DMS53 treated with DMSO at 0.1 percent for 48 hours (cell line): ENCODE data around the gene TMEM222.
A peak's percentile ranks its signal among the peaks of the same experiment; 100 is the strongest.

ENCODE experiments used
- DNase-seq: peaks from one replicate; lab custom pipeline; 2025; ENCODE audit not compliant: unreplicated experiment; lab: John Stamatoyannopoulos, UW

The TMEM222 gene

GRCh38 chr1:27306071-27306470, 15.9 kb upstream of the TMEM222 start:
- no peak for DNase-seq

- no peak for DNase-seq
Observed at GRCh38 chr1:27306892-27307761, 14.8 kb upstream of the TMEM222 start.

GRCh38 chr1:27307874-27308598, 13.9 kb upstream of the TMEM222 start:
- DNase-seq: no peak

GRCh38 chr1:27314169-27314568, 7.8 kb upstream of the TMEM222 start:
- no peak for DNase-seq

DNA sequence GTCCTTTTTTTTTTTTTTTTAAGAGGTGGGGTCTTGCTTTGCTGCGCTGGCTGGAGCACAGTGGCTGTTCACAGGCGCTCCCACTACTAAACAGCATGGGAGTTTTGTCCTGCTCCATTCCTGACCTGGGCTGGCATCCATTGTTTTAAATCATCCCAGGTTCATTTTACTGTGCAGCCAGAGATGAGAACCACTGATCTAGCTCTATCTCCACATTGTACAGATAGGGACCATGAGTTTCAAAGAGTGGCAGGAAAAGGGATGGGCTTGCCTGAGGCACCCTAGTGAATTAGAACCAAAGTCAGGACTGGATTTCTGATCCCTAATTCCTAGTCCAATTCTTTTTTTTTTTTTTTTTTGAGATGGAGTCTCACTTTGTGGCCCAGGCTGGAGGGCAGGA, 7.2 kb upstream of the TMEM222 start:
- no peak for DNase-seq

DNA sequence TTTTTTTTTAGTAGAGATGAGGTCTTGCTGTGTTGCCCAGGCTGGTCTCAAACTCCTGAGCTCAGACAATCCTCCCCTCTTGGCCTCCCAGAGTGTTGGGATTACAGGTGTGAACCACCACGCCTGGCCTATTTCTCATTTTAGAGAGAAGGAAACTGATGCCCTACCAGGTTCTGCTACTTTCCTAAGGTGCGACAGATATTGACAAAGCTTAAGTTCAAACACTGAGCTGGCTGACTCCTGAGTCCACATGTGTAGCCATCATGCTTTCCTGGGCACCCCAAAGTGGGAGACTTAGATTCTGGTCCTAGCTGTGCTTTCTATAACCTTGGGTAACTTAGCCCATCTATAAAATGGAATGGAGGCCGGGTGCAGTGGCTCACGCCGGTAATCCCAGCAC, 5.1 kb upstream of the TMEM222 start:
- DNase-seq: no peak

DNA sequence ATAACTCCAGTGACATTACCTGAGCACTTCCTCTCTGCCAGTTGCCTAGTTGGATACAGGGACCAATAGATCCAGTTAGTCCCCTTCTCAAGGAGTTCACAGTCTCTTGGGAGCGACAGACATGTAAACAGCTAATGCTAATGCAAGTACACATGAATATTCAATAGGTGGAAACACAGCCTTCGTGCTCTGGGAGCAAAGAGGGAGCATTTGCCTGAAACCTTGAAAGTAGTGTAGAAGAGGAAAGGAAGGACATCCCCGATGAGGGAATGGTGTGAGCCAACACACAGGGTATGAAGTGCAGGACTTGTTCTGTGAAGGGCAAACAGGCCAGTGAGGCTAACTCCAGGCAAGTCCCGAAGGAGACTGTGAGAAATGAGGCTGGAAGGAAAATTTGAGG, 3.8 kb upstream of the TMEM222 start:
- no peak for DNase-seq

- no peak for DNase-seq
Observed at GRCh38 chr1:27318596-27318995, 3.4 kb upstream of the TMEM222 start.

GRCh38 chr1:27322569-27323240, 742 bp downstream of the TMEM222 start:
- no peak for DNase-seq

GRCh38 chr1:27325286-27325685, 3.3 kb downstream of the TMEM222 start:
- DNase-seq: no peak

- no peak for DNase-seq
Observed at GRCh38 chr1:27327964-27328363, 6.0 kb downstream of the TMEM222 start.

DNA sequence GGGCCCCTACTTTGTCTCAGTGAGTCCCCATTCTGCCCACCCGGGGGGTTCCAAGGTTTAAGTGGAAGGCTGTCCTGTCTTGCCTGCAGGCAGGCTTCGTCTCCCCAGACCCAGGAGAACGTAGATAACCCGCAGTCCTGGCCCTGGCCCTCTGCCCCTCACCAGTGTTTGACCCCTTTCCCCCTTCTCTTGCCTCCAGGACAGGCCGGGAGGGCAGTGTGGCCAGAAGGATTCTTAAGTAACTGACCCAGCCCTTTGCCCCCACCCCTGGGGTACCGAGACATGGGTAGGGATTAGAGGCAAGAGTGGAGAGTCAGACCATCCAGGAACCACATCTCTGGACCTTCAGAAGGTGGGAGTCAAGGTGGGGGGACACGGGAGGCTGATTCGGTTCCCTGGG, 8.8 kb downstream of the TMEM222 start:
- no peak for DNase-seq

GRCh38 chr1:27331426-27331825, 9.5 kb downstream of the TMEM222 start:
- no peak for DNase-seq

- no peak for DNase-seq
Observed at GRCh38 chr1:27331922-27332321, 10.0 kb downstream of the TMEM222 start.

- peak; percentile 7 for DNase-seq
Observed at GRCh38 chr1:27332536-27333281, 10.7 kb downstream of the TMEM222 start.

- no peak for DNase-seq
Observed at GRCh38 chr1:27333717-27334279, 11.8 kb downstream of the TMEM222 start.

- no peak for DNase-seq
Observed at GRCh38 chr1:27335506-27336422, 13.8 kb downstream of the TMEM222 start.

DNA sequence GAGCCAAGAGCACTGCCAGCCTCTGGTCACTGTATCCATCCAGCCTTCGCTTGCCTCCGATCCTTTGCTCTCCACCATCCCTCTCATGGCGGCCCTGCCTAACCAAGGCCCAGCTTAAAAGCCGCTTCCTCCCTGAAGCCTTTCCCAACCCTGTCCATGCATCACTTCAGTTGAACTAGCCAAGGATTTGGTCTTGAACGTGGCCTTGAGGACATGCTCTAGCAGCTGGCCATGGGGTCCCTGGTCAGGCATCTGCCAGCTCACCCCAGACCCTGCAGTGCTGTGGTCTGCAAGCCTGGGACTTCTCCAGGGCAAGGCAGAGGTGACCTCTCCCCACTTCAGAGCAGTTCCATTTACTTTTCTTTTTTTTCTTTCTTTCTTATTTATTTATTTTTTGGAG, 14.8 kb downstream of the TMEM222 start:
- no peak for DNase-seq

- no peak for DNase-seq
Observed at GRCh38 chr1:27338751-27339150, 16.8 kb downstream of the TMEM222 start.

DNA sequence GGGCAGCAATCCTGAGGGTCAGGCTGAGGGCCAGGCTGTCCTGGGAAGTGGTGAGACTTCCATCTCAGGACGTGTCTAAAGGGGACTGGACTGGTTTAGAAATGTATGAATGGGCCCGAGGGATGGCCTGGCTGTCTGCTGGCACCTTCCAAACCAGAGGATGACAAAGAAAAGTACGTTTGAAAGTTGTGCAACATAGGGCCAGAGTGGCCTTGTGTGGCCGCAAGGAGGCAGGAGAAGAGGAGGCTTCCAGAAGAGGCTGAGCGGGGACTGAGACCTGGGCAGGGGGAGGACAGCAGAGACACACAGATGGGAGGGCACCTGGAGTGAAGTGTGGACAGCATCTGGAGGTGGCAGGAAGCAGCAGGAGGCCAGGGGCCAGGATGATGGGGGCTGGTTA, 17.2 kb downstream of the TMEM222 start:
- no peak for DNase-seq
